ENCODE results near the gene KNSTRN.

DNA sequence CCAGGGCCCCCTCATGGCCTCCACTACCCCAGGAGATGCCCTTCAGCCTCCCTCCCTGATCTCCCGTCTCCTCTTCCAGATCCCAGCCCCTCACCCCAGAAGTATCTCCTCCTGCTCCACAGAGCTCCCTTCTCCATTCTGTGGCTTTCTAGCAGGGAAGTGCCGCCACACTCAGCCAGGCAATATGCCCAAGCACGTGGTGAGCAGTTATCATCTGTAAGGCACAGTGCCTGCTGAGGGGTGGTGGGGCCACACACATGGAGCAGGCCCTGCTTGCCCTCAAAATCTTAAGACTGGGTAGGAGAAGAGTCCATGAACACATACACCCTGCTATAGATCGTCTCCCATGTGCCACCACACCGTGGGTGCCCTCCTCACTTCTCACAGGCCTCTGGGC lies 34.0 kb upstream of the KNSTRN start:
- TF ChIP-seq, protein P1, sequence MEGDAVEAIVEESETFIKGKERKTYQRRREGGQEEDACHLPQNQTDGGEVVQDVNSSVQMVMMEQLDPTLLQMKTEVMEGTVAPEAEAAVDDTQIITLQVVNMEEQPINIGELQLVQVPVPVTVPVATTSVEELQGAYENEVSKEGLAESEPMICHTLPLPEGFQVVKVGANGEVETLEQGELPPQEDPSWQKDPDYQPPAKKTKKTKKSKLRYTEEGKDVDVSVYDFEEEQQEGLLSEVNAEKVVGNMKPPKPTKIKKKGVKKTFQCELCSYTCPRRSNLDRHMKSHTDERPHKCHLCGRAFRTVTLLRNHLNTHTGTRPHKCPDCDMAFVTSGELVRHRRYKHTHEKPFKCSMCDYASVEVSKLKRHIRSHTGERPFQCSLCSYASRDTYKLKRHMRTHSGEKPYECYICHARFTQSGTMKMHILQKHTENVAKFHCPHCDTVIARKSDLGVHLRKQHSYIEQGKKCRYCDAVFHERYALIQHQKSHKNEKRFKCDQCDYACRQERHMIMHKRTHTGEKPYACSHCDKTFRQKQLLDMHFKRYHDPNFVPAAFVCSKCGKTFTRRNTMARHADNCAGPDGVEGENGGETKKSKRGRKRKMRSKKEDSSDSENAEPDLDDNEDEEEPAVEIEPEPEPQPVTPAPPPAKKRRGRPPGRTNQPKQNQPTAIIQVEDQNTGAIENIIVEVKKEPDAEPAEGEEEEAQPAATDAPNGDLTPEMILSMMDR (optimal IDR thresholded peaks at IDR 0.05 in 1 of 3, IDR thresholded peaks at IDR 0.05 in 1 of 3, conservative IDR thresholded peaks at IDR 0.05 in 1 of 3; ENCODE audit: extremely low read depth in 1 of 3, insufficient read depth in 2 of 3, low read length in 3 of 3), result no peak
- no peak for TF ChIP-seq EZH2 (IDR thresholded peaks at IDR 0.05; ENCODE audit: low read length)

Data from keratinocyte (primary cell).